Endothelial cell of umbilical vein (primary cell): Measurements from ENCODE around the gene GTPBP2. TPM values are rescaled to one million over a fixed set of nuclear protein-coding genes. Genes with fewer than 3 reads are reported as not detected.

Experiments used
- BruUV-seq: library from RNA; stranded (reverse); fragments of 400-500 nt; replicated peaks from 2 replicates; lab custom pipeline; 2021; lab: Mats Ljungman, UMichigan
- CTCF ChIA-PET: fragments of 300-600, 350-600 bp; sonication (Branson Sonifier 250); formaldehyde crosslinking; loops from one replicate; lab custom pipeline; 2021; ENCODE audit warnings: antibody characterized with exemption, inconsistent platforms; lab: Charles Lee
- POLR2A ChIA-PET: fragments of 300-600, 350-600 bp; sonication (Branson Sonifier 250); formaldehyde crosslinking; loops from one replicate; lab custom pipeline; 2021; ENCODE audit warnings: antibody characterized with exemption, inconsistent platforms; lab: Charles Lee
- DNase-seq: peaks from one replicate; pipeline ENCODE4 v3.0.0-alpha.2; 2011; ENCODE audit warnings: low read depth, low spot score
- FAIRE-seq: peaks from 2 replicates; lab custom pipeline; 2011; peaks lifted over from hg19 to GRCh38; lab: Jason Lieb, UNC
- H2AFZ ChIP-seq: 2 replicates; pipeline ENCODE4 v1.6.0; 2012; ENCODE audit warnings: low read depth, low read length, control low read depth, inconsistent platforms
- H3K27ac ChIP-seq: 2 replicates; pipeline ENCODE4 v1.5.1; 2011; ENCODE audit warnings: low read depth, mild to moderate bottlenecking, control low read depth, low read length, moderate library complexity; ENCODE audit not compliant: insufficient read depth
- H3K27me3 ChIP-seq, 2 experiments: 2 replicates each; pipeline versions ENCODE4 v1.6.0 to v1.6.1; 2011; ENCODE audit warnings: low read length in 2 of 2, mixed read lengths in 1 of 2; ENCODE audit not compliant: control insufficient read depth in 2 of 2, insufficient read depth in 2 of 2
- H3K36me3 ChIP-seq, 2 experiments: 2 replicates in 1 of 2; 3 replicates in 1 of 2; pipeline ENCODE4 v1.5.1; 2011; ENCODE audit warnings: low read length in 2 of 2, mild to moderate bottlenecking in 1 of 2, moderate library complexity in 1 of 2; ENCODE audit not compliant: control insufficient read depth in 2 of 2, insufficient read depth in 2 of 2; ENCODE audit errors: extremely low read depth in 1 of 2
- H3K4me1 ChIP-seq: 3 replicates; pipeline ENCODE4 v1.5.1; 2011; ENCODE audit warnings: mild to moderate bottlenecking, low read length; ENCODE audit not compliant: control insufficient read depth, insufficient read depth; ENCODE audit errors: extremely low read depth
- H3K4me2 ChIP-seq: 2 replicates; pipeline ENCODE4 v1.6.1; 2011; ENCODE audit warnings: low read length, control low read depth, mixed read lengths; ENCODE audit not compliant: insufficient read depth
- H3K4me3 ChIP-seq, 3 experiments: fragments of 200-600 bp in 1 of 3; sonication (generic), shearing (Covaris generic) in 1 of 3; replicated peaks in 1 of 3; 2 replicates each; pipeline ENCODE4 v1.5.1; 2011 to 2016; ENCODE audit warnings: control low read depth in 3 of 3, low read length in 3 of 3, mild to moderate bottlenecking in 2 of 3, inconsistent platforms in 1 of 3, low read depth in 1 of 3, moderate library complexity in 1 of 3; ENCODE audit not compliant: insufficient read depth in 1 of 3
- H3K79me2 ChIP-seq: 2 replicates; pipeline ENCODE4 v1.6.0; 2012; ENCODE audit warnings: low read length, inconsistent platforms; ENCODE audit not compliant: control insufficient read depth, insufficient read depth
- H3K9ac ChIP-seq: replicated peaks from 2 replicates; pipeline ENCODE3; 2011; ENCODE audit warnings: low read length, control low read depth; ENCODE audit not compliant: insufficient read depth; ENCODE audit errors: extremely low read depth
- H3K9me1 ChIP-seq: replicated peaks from 3 replicates; pipeline ENCODE4 v1.6.0; 2011; ENCODE audit warnings: mild to moderate bottlenecking, low read length; ENCODE audit not compliant: control insufficient read depth, insufficient read depth; ENCODE audit errors: extremely low read depth
- H3K9me3 ChIP-seq: replicated peaks from 2 replicates; pipeline ENCODE4 v1.5.1; 2012; ENCODE audit warnings: low read length, inconsistent platforms; ENCODE audit not compliant: control insufficient read depth, insufficient read depth
- H4K20me1 ChIP-seq: replicated peaks from 2 replicates; pipeline ENCODE3; 2011; ENCODE audit warnings: mild to moderate bottlenecking, low read length; ENCODE audit not compliant: control insufficient read depth, insufficient read depth; ENCODE audit errors: extremely low read depth
- EZH2 ChIP-seq: IDR thresholded peaks from 2 replicates; pipeline ENCODE4 v1.6.1; 2012; ENCODE audit warnings: borderline replicate concordance, low read depth, mild to moderate bottlenecking, moderate library complexity, low read length, inconsistent platforms; ENCODE audit not compliant: severe bottlenecking
- FOS ChIP-seq: IDR thresholded peaks from 2 replicates; pipeline ENCODE4 v1.6.1; 2011; ENCODE audit warnings: mild to moderate bottlenecking, low read length, moderate library complexity, borderline replicate concordance; ENCODE audit not compliant: insufficient read depth
- GATA2 ChIP-seq: IDR thresholded peaks from 2 replicates; pipeline ENCODE4 v1.7.0; 2011; ENCODE audit warnings: low read depth, mild to moderate bottlenecking, moderate library complexity, mixed read lengths, low read length; ENCODE audit not compliant: insufficient read length, insufficient read depth
- JUN ChIP-seq: IDR thresholded peaks from 2 replicates; pipeline ENCODE4 v1.6.1; 2011; ENCODE audit warnings: borderline replicate concordance, low read depth; ENCODE audit not compliant: insufficient read length, insufficient read depth
- MYC ChIP-seq: IDR thresholded peaks from one replicate; pipeline ENCODE4 v1.6.1; 2011; ENCODE audit warnings: mild to moderate bottlenecking, low read depth, low read length
- POLR2A ChIP-seq: IDR thresholded peaks from 2 replicates; pipeline ENCODE4 v1.6.1; 2012; ENCODE audit warnings: low read depth, mild to moderate bottlenecking, control low read depth, low read length
- POLR2AphosphoS5 ChIP-seq: IDR thresholded peaks from 2 replicates; pipeline ENCODE4 v1.6.1; 2012; ENCODE audit warnings: low read depth, mild to moderate bottlenecking, control low read depth, low read length, moderate library complexity; ENCODE audit not compliant: insufficient read depth
- dilution Hi-C: fragments of 300-500 bp; cut with MboI; formaldehyde crosslinking; loops from one replicate; pipeline ENCODE4 v1.15.0; 2019; ENCODE audit warnings: low sequenced_read_pairs; ENCODE audit not compliant: extremely low pct_ligation_motif_present
- intact Hi-C: fragments of 100-400 bp; cut with micrococcal nuclease; formaldehyde crosslinking; loops from one replicate; pipeline ENCODE4 v1.10.0; 2022
- polyA plus RNA-seq, 4 experiments: library from polyadenylated mRNA; depleted of rRNA in 3 of 4; stranded (reverse) in 3 of 4; unstranded in 1 of 4; fragments of >200 nt; gene quantifications; 2 replicates each; pipeline versions ENCODE4 v1.2.1 to v1.2.3, GENCODE V29; 2011 to 2012; ENCODE audit warnings: missing spikeins in 1 of 4
- total RNA-seq: library from RNA; stranded (reverse); gene quantifications from 2 replicates; pipeline ENCODE4 v1.2.3, GENCODE V29; 2021
- TF ChIP-seq, protein P1 (sequence below), 2 donors: IDR thresholded peaks; 1 replicate in 1 of 2; 2 replicates in 1 of 2; pipeline ENCODE4 v1.5.1; 2011; ENCODE audit warnings: low read length in 2 of 2, mild to moderate bottlenecking in 2 of 2, moderate library complexity in 2 of 2, control low read depth in 1 of 2, inconsistent platforms in 1 of 2, low read depth in 1 of 2; ENCODE audit not compliant: insufficient read depth in 1 of 2; ENCODE audit errors: extremely low read depth in 1 of 2
- TF ChIP-seq, protein P2 (sequence below): IDR thresholded peaks from 2 replicates; pipeline ENCODE4 v1.6.1; 2011; ENCODE audit not compliant: insufficient read depth, insufficient read length

Gene GTPBP2
- total and polyA plus RNA-seq, 2 donors (not counting 3 experiments of a cell fraction or from before 2014, with no cell fraction given) = 87.1 to 112 TPM

DNA sequence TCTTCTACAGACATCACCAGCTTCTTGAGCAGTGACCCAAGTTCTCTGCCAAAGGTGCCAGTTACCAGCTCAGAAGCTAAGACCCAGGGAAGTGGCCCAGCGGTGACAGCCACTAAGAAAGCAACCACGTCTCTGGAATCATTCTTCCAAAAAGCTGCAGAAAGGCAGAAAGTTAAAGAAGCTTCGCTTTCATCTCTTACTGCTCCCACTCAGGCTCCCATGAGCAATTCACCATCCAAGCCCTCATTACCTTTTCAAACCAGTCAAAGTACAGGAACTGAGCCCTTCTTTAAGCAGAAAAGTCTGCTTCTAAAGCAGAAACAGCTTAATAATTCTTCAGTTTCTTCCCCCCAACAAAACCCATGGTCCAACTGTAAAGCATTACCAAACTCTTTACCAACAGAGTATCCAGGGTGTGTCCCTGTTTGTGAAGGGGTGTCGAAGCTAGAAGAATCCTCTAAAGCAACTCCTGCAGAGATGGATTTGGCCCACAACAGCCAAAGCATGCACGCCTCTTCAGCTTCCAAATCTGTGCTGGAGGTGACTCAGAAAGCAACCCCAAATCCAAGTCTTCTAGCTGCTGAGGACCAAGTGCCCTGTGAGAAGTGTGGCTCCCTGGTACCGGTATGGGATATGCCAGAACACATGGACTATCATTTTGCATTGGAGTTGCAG is 15.2 kb downstream of the GTPBP2 start:
- peaks cover 12 to 13% of the 10 kb centered on the region in 2 experiments for H3K36me3 ChIP-seq
- dilution Hi-C loops = no loop called here
- no peaks in the 10 kb centered on the region for H3K27me3 ChIP-seq
- intact Hi-C loops = no loop called here
- no peak for DNase-seq
- TF ChIP-seq JUN (no peak), POLR2AphosphoS5 (no peak), MYC (no peak), GATA2 (no peak), EZH2 (no peak), POLR2A (no peak), FOS (no peak)
- TF ChIP-seq, protein P1, sequence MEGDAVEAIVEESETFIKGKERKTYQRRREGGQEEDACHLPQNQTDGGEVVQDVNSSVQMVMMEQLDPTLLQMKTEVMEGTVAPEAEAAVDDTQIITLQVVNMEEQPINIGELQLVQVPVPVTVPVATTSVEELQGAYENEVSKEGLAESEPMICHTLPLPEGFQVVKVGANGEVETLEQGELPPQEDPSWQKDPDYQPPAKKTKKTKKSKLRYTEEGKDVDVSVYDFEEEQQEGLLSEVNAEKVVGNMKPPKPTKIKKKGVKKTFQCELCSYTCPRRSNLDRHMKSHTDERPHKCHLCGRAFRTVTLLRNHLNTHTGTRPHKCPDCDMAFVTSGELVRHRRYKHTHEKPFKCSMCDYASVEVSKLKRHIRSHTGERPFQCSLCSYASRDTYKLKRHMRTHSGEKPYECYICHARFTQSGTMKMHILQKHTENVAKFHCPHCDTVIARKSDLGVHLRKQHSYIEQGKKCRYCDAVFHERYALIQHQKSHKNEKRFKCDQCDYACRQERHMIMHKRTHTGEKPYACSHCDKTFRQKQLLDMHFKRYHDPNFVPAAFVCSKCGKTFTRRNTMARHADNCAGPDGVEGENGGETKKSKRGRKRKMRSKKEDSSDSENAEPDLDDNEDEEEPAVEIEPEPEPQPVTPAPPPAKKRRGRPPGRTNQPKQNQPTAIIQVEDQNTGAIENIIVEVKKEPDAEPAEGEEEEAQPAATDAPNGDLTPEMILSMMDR (IDR thresholded peaks at IDR 0.05; ENCODE audit: extremely low read depth in 1 of 2, insufficient read depth in 1 of 2, low read depth in 1 of 2, low read length in 2 of 2) = no peak
- TF ChIP-seq, protein P2, sequence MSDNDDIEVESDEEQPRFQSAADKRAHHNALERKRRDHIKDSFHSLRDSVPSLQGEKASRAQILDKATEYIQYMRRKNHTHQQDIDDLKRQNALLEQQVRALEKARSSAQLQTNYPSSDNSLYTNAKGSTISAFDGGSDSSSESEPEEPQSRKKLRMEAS = no peak
- H3K9me1 ChIP-seq = no peaks in the 10 kb centered on the region
- H3K9ac ChIP-seq = no peak overlapping the region
- H4K20me1 ChIP-seq = no peaks in the 10 kb centered on the region
- no peak for FAIRE-seq
- no peaks in the 10 kb centered on the region for H3K9me3 ChIP-seq
- ChIA-PET POLR2A (no interaction called here), CTCF (interaction anchor here (0.8 to 1.4 kb wide), 4 partner anchors 11 to 159 kb away, joined by 3 to 4 read pairs (median 4); no protein-coding TSS in a partner anchor)
- no peak overlapping the region for H3K4me2 ChIP-seq
- H3K4me3 ChIP-seq = no peak overlapping the region
- no peaks in the 10 kb centered on the region for H3K79me2 ChIP-seq
- no peak overlapping the region for H3K27ac ChIP-seq
- BruUV-seq = no TSS peak
- no peak overlapping the region for H2AFZ ChIP-seq
- H3K4me1 ChIP-seq = no peaks in the 10 kb centered on the region
